Placental epithelial cell (primary cell): ENCODE data around the gene MGAM2. TPM values are rescaled to one million over a fixed set of nuclear protein-coding genes. Genes with fewer than 3 reads are reported as not detected.

Experiments
- total RNA-seq: library from RNA; depleted of rRNA; stranded (reverse); fragments of >200 nt; gene quantifications from 2 replicates; pipeline ENCODE4 v1.2.3, GENCODE V29; 2012

The MGAM2 gene
- under 0.01 TPM in 1 of 2 replicates, not detected in the other for total RNA-seq

DNA sequence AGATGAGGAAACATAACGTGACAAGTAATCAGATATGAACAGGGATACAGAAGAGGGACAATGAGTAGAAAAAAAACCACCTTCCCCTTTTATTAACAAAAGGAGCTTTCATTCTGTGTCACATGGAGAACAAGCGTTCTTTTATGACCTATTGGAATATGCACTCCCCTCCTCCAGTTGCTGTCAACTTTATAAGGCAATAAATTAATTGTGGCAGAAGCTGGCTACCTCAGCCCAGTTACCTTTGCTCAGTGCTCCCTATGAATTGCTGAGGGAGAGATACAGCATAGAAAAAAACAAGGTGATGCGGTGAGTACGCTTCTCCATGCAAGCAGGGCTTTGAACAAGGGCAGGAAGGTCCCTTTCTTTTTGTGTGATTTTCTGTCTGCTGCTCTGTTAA lies at the start of gene MGAM2:
Gene MGAM2 (plus strand): TSS at position 220 of the 400 bp plus-strand sequence. CDS start 5,156 bp downstream, outside the sequence.

DNA sequence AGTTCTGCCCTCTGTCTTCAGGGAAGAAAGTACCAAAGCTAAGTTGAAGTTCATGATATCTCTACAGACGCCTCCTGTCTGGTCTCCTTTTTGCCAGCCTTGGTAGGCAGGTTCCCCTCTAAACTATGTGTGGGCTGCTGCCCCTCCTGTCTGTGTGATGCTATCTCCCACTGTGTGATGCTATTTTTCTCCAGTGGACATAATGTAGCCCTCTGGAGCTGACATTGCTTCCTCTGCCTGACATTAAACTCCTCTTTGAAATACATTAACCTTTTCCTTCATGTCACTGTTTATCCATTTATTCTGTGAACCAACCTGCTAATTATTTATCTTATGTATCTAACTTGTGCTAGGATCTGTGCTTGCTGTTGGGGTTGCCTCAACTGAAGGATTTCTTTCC lies 146.4 kb downstream of the MGAM2 start, which contains the start of gene PRSS58:
Gene PRSS58 (minus strand): TSS at position 101 of the 400 bp plus-strand sequence. CDS start 351 bp downstream, outside the sequence.

Other genes with a start within 250 kb of the MGAM2 start
- not detected in 2 replicates for gene OR9A4, start 195.3 kb upstream of the MGAM2 start, total RNA-seq
- gene CLEC5A, start 164.7 kb upstream of the MGAM2 start, total RNA-seq = not detected in 2 replicates
- gene TAS2R38, start 137.9 kb upstream of the MGAM2 start, total RNA-seq = under 0.01 TPM in 1 of 2 replicates, not detected in the other
- gene MGAM, start 115.8 kb upstream of the MGAM2 start, total RNA-seq = 2.0 and 6.8 TPM in 2 replicates
- gene PRSS58, start 146.3 kb downstream of the MGAM2 start, total RNA-seq = not detected in 2 replicates